ENCODE measurements around the gene DST. TPM values are rescaled to one million over a fixed set of nuclear protein-coding genes. Genes with fewer than 3 reads are reported as not detected.

DST gene
- total and polyA plus RNA-seq, 8 donors: 42.4 to 149 (median 72.4) TPM

GRCh38 chr6:56478202-56478601 is 164.5 kb downstream of the DST start:
- Histone ChIP-seq H3K36me3 (peaks cover 0 to 17% (median 2%) of the 10 kb centered on the region in 3 donors), H3K4me1 (peaks cover 0 to 23% (median 0%) of the 10 kb centered on the region in 3 donors), H3K27ac (no peak overlapping the region), H3K9me3 (no peaks in the 10 kb centered on the region), H3K27me3 (no peaks in the 10 kb centered on the region), H3K4me3 (no peak overlapping the region)
- intact Hi-C loops (cut with DNase I): no loop called here
- no peak for TF ChIP-seq CTCF (IDR thresholded peaks at IDR 0.05)
- WGBS, 2 donors: 74 to 89% methylated on average over 1 of the region's 1 CpG
- ATAC-seq (no peak), FAIRE-seq (no peak), DNase-seq (no peak)

- ATAC-seq (no peak), DNase-seq (peak in 1 of 6 donors; percentile 19), FAIRE-seq (no peak)
- Histone ChIP-seq H3K27ac (no peak overlapping the region), H3K27me3 (no peaks in the 10 kb centered on the region), H3K4me3 (no peak overlapping the region), H3K4me1 (peaks cover 0 to 17% (median 0%) of the 10 kb centered on the region in 3 donors), H3K36me3 (peaks cover 0 to 26% (median 5%) of the 10 kb centered on the region in 3 donors), H3K9me3 (no peaks in the 10 kb centered on the region)
- intact Hi-C loops (cut with DNase I): no loop called here
- 95 to 97% methylated on average over 5 of the region's 5 CpGs for WGBS, 2 donors
- no peak for TF ChIP-seq CTCF (IDR thresholded peaks at IDR 0.05)
Observed at GRCh38 chr6:56477241-56477640, 165.4 kb downstream of the DST start.

- no peaks in the 10 kb centered on the region for H3K9me3 ChIP-seq
- intact Hi-C loops (cut with DNase I): no loop called here
- no peak for TF ChIP-seq CTCF (IDR thresholded peaks at IDR 0.05)
- H3K36me3 ChIP-seq: peaks cover 0 to 37% (median 5%) of the 10 kb centered on the region in 3 donors
- H3K27me3 ChIP-seq: no peaks in the 10 kb centered on the region
- H3K4me3 ChIP-seq: no peak overlapping the region
- FAIRE-seq: no peak
- WGBS, 2 donors: 12 to 15% methylated on average over 4 of the region's 4 CpGs
- DNase-seq: peak in 4 of 6 donors; percentile 49 to 74 (median 72)
- peak; percentile 95 to 96 (median 96) for ATAC-seq
- H3K27ac ChIP-seq: peak overlapping the region in 2 of 4 donors; percentile 4 to 30
- peaks cover 0 to 12% (median 0%) of the 10 kb centered on the region in 3 donors for H3K4me1 ChIP-seq
Observed at GRCh38 chr6:56475736-56476457, 166.8 kb downstream of the DST start.

GRCh38 chr6:56474532-56474931 is 168.2 kb downstream of the DST start:
- FAIRE-seq (no peak), DNase-seq (no peak), ATAC-seq (no peak)
- peaks cover 0 to 12% (median 0%) of the 10 kb centered on the region in 3 donors for H3K4me1 ChIP-seq
- TF ChIP-seq CTCF (IDR thresholded peaks at IDR 0.05): no peak
- intact Hi-C loops (cut with DNase I): no loop called here
- no peaks in the 10 kb centered on the region for H3K9me3 ChIP-seq
- H3K36me3 ChIP-seq: peaks cover 0 to 44% (median 12%) of the 10 kb centered on the region in 3 donors
- no peak overlapping the region for H3K4me3 ChIP-seq
- no peaks in the 10 kb centered on the region for H3K27me3 ChIP-seq
- no peak overlapping the region for H3K27ac ChIP-seq
- 57 to 71% methylated on average over 1 of the region's 1 CpG for WGBS, 2 donors

- FAIRE-seq (no peak), DNase-seq (no peak), ATAC-seq (no peak)
- no peaks in the 10 kb centered on the region for H3K9me3 ChIP-seq
- no peak overlapping the region for H3K27ac ChIP-seq
- 95 to 97% methylated on average over 13 of the region's 13 CpGs for WGBS, 2 donors
- TF ChIP-seq CTCF (IDR thresholded peaks at IDR 0.05): no peak
- no peak overlapping the region for H3K4me3 ChIP-seq
- H3K4me1 ChIP-seq: no peaks in the 10 kb centered on the region
- peaks cover 3 to 46% (median 35%) of the 10 kb centered on the region in 3 donors for H3K36me3 ChIP-seq
- intact Hi-C loops (cut with DNase I): no loop called here
- no peaks in the 10 kb centered on the region for H3K27me3 ChIP-seq
Observed at GRCh38 chr6:56463443-56463842, 179.2 kb downstream of the DST start.
